NT2/D1 (cell line): ENCODE data around the gene GPR15LG.

ENCODE experiments used
- SUZ12 ChIP-seq: IDR thresholded peaks from 2 replicates; pipeline ENCODE4 v1.6.1; 2011; ENCODE audit not compliant: insufficient read length, insufficient read depth; ENCODE audit errors: extremely low read depth
- YY1 ChIP-seq: IDR thresholded peaks from 2 replicates; pipeline ENCODE4 v1.6.1; 2011; ENCODE audit not compliant: insufficient read length, insufficient read depth
- ZNF274 ChIP-seq: IDR thresholded peaks from 2 replicates; pipeline ENCODE4 v1.6.1; 2011; ENCODE audit warnings: mild to moderate bottlenecking, low read depth, low read length

DNA sequence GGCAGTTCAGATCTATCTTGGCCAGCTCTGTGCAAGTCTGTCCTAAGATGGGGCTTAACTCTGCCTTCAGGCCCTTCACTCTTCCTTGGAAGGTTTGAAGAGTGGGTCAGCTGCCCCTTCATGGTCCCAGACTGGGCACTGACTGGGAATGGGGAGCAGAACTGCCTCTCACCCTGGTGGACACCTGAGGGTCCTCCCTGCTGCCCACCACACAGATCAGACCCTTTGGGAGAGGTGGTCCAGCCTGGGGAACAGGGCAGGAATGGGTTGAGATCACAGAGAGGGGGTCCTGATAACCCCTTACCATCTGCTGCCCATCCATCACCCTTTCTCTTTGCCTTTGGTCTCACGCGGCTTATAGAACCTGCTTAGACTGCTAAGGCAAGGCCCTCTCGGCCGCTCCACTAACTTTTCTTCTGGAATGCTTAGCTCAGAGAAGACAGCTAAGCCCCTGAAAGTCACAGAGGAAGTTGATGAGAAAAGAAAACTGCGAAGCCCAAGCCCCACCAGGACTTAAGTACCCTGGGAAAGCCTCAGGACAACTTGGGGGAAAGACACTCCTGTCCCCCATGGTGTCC, 20.3 kb downstream of the GPR15LG start:
- TF ChIP-seq YY1 (no peak), ZNF274 (no peak), SUZ12 (no peak)
